ENCODE data around the gene JARID2. TPM values are rescaled to one million over a fixed set of nuclear protein-coding genes. Genes with fewer than 3 reads are reported as not detected.

The JARID2 gene
- total RNA-seq, 1 experiment from 2014 or later = 180 TPM

DNA sequence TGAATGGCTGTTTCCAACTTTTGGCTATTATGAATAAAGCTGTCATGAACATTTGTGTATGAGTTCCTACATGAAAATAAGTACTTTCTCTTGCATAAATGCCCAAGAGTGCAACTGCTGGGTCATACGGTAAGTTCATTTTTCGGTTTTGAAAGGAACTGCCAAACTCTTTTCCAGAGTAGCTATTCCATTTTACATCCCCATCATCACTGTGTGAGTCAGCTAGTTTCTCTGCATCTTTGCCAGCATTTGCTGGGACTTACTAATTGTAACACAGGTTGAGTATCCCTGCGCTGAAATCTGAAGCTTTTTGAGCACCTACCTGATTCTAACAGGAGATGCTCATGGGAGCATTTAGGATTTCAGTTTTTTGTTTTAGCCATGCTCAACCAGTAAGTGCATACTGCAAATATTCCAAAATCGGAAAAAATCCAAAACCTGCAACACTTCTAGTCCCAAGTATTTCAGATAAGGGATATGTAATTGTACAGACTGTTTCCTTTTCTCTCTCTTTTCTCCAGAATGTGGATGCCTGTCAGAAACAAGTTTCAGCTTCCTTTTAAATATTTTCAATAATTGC, 298.5 kb downstream of the JARID2 start:
- TF ChIP-seq, protein P1, sequence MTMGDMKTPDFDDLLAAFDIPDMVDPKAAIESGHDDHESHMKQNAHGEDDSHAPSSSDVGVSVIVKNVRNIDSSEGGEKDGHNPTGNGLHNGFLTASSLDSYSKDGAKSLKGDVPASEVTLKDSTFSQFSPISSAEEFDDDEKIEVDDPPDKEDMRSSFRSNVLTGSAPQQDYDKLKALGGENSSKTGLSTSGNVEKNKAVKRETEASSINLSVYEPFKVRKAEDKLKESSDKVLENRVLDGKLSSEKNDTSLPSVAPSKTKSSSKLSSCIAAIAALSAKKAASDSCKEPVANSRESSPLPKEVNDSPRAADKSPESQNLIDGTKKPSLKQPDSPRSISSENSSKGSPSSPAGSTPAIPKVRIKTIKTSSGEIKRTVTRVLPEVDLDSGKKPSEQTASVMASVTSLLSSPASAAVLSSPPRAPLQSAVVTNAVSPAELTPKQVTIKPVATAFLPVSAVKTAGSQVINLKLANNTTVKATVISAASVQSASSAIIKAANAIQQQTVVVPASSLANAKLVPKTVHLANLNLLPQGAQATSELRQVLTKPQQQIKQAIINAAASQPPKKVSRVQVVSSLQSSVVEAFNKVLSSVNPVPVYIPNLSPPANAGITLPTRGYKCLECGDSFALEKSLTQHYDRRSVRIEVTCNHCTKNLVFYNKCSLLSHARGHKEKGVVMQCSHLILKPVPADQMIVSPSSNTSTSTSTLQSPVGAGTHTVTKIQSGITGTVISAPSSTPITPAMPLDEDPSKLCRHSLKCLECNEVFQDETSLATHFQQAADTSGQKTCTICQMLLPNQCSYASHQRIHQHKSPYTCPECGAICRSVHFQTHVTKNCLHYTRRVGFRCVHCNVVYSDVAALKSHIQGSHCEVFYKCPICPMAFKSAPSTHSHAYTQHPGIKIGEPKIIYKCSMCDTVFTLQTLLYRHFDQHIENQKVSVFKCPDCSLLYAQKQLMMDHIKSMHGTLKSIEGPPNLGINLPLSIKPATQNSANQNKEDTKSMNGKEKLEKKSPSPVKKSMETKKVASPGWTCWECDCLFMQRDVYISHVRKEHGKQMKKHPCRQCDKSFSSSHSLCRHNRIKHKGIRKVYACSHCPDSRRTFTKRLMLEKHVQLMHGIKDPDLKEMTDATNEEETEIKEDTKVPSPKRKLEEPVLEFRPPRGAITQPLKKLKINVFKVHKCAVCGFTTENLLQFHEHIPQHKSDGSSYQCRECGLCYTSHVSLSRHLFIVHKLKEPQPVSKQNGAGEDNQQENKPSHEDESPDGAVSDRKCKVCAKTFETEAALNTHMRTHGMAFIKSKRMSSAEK (CRISPR knock-in tag; IDR thresholded peaks at IDR 0.05; ENCODE audit: borderline replicate concordance) = no peak
- TF ChIP-seq ATF1 (CRISPR knock-in tag; IDR thresholded peaks at IDR 0.05) (no peak), NFYB (CRISPR knock-in tag; conservative IDR thresholded peaks at IDR 0.05; ENCODE audit: low read depth) (no peak), MXD4 (CRISPR knock-in tag; IDR thresholded peaks at IDR 0.05; ENCODE audit: borderline replicate concordance) (no peak), FOXJ3 (CRISPR knock-in tag; IDR thresholded peaks at IDR 0.05; ENCODE audit: borderline replicate concordance) (no peak), TEAD4 (CRISPR knock-in tag; IDR thresholded peaks at IDR 0.05) (no peak), EMX1 (CRISPR knock-in tag; IDR thresholded peaks at IDR 0.05) (no peak), NFE2L1 (CRISPR knock-in tag; IDR thresholded peaks at IDR 0.05) (no peak), GABPB1 (CRISPR knock-in tag; IDR thresholded peaks at IDR 0.05) (no peak), HMGA2 (CRISPR knock-in tag; IDR thresholded peaks at IDR 0.05) (no peak), NFATC4 (CRISPR knock-in tag; IDR thresholded peaks at IDR 0.05) (no peak)
- TF ChIP-seq, protein P2, sequence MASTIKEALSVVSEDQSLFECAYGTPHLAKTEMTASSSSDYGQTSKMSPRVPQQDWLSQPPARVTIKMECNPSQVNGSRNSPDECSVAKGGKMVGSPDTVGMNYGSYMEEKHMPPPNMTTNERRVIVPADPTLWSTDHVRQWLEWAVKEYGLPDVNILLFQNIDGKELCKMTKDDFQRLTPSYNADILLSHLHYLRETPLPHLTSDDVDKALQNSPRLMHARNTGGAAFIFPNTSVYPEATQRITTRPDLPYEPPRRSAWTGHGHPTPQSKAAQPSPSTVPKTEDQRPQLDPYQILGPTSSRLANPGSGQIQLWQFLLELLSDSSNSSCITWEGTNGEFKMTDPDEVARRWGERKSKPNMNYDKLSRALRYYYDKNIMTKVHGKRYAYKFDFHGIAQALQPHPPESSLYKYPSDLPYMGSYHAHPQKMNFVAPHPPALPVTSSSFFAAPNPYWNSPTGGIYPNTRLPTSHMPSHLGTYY (CRISPR knock-in tag; IDR thresholded peaks at IDR 0.05) = no peak
- TF ChIP-seq, protein P3, sequence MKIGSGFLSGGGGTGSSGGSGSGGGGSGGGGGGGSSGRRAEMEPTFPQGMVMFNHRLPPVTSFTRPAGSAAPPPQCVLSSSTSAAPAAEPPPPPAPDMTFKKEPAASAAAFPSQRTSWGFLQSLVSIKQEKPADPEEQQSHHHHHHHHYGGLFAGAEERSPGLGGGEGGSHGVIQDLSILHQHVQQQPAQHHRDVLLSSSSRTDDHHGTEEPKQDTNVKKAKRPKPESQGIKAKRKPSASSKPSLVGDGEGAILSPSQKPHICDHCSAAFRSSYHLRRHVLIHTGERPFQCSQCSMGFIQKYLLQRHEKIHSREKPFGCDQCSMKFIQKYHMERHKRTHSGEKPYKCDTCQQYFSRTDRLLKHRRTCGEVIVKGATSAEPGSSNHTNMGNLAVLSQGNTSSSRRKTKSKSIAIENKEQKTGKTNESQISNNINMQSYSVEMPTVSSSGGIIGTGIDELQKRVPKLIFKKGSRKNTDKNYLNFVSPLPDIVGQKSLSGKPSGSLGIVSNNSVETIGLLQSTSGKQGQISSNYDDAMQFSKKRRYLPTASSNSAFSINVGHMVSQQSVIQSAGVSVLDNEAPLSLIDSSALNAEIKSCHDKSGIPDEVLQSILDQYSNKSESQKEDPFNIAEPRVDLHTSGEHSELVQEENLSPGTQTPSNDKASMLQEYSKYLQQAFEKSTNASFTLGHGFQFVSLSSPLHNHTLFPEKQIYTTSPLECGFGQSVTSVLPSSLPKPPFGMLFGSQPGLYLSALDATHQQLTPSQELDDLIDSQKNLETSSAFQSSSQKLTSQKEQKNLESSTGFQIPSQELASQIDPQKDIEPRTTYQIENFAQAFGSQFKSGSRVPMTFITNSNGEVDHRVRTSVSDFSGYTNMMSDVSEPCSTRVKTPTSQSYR (CRISPR knock-in tag; IDR thresholded peaks at IDR 0.05) = no peak
- TF ChIP-seq, protein P4, sequence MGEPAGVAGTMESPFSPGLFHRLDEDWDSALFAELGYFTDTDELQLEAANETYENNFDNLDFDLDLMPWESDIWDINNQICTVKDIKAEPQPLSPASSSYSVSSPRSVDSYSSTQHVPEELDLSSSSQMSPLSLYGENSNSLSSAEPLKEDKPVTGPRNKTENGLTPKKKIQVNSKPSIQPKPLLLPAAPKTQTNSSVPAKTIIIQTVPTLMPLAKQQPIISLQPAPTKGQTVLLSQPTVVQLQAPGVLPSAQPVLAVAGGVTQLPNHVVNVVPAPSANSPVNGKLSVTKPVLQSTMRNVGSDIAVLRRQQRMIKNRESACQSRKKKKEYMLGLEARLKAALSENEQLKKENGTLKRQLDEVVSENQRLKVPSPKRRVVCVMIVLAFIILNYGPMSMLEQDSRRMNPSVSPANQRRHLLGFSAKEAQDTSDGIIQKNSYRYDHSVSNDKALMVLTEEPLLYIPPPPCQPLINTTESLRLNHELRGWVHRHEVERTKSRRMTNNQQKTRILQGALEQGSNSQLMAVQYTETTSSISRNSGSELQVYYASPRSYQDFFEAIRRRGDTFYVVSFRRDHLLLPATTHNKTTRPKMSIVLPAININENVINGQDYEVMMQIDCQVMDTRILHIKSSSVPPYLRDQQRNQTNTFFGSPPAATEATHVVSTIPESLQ (CRISPR knock-in tag; IDR thresholded peaks at IDR 0.05) = no peak
- TF ChIP-seq, protein P5, sequence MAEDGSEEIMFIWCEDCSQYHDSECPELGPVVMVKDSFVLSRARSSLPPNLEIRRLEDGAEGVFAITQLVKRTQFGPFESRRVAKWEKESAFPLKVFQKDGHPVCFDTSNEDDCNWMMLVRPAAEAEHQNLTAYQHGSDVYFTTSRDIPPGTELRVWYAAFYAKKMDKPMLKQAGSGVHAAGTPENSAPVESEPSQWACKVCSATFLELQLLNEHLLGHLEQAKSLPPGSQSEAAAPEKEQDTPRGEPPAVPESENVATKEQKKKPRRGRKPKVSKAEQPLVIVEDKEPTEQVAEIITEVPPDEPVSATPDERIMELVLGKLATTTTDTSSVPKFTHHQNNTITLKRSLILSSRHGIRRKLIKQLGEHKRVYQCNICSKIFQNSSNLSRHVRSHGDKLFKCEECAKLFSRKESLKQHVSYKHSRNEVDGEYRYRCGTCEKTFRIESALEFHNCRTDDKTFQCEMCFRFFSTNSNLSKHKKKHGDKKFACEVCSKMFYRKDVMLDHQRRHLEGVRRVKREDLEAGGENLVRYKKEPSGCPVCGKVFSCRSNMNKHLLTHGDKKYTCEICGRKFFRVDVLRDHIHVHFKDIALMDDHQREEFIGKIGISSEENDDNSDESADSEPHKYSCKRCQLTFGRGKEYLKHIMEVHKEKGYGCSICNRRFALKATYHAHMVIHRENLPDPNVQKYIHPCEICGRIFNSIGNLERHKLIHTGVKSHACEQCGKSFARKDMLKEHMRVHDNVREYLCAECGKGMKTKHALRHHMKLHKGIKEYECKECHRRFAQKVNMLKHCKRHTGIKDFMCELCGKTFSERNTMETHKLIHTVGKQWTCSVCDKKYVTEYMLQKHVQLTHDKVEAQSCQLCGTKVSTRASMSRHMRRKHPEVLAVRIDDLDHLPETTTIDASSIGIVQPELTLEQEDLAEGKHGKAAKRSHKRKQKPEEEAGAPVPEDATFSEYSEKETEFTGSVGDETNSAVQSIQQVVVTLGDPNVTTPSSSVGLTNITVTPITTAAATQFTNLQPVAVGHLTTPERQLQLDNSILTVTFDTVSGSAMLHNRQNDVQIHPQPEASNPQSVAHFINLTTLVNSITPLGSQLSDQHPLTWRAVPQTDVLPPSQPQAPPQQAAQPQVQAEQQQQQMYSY (CRISPR knock-in tag; IDR thresholded peaks at IDR 0.05) = no peak
- TF ChIP-seq, protein P6, sequence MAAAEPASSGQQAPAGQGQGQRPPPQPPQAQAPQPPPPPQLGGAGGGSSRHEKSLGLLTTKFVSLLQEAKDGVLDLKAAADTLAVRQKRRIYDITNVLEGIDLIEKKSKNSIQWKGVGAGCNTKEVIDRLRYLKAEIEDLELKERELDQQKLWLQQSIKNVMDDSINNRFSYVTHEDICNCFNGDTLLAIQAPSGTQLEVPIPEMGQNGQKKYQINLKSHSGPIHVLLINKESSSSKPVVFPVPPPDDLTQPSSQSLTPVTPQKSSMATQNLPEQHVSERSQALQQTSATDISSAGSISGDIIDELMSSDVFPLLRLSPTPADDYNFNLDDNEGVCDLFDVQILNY (CRISPR knock-in tag; IDR thresholded peaks at IDR 0.05) = no peak
- TF ChIP-seq, protein P7, sequence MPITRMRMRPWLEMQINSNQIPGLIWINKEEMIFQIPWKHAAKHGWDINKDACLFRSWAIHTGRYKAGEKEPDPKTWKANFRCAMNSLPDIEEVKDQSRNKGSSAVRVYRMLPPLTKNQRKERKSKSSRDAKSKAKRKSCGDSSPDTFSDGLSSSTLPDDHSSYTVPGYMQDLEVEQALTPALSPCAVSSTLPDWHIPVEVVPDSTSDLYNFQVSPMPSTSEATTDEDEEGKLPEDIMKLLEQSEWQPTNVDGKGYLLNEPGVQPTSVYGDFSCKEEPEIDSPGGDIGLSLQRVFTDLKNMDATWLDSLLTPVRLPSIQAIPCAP (CRISPR knock-in tag; IDR thresholded peaks at IDR 0.05) = no peak
- Mint-ChIP-seq H3K9me3 (peaks cover 14% of the 10 kb centered on the region), H3K4me1 (peaks cover 21% of the 10 kb centered on the region), H3K27me3 (ENCODE audit: low read depth) (no peaks in the 10 kb centered on the region; the same call in 1 of the 2 replicates), H3K4me3 (no peak overlapping the region), H3K27ac (no peak overlapping the region), H3K36me3 (peaks cover 6% of the 10 kb centered on the region; the same call in 1 of the 2 replicates)
- ChIA-PET POLR2A (interaction anchor here (0.6 kb wide), 1 partner anchor 581 kb away, joined by 4 read pairs; no protein-coding TSS in a partner anchor), CTCF (no interaction called here)
- no peak for DNase-seq (ENCODE audit: low spot score)
- ATAC-seq = no peak

Data from WTC11 (cell line).